Endothelial cell of umbilical vein (primary cell): ENCODE results near the gene GNB1. TPM values are rescaled to one million over a fixed set of nuclear protein-coding genes. Genes with fewer than 3 reads are reported as not detected.

Experiments
- BruUV-seq: library from RNA; stranded (reverse); fragments of 400-500 nt; replicated peaks from 2 replicates; lab custom pipeline; 2021; lab: Mats Ljungman, UMichigan
- CTCF ChIA-PET: fragments of 300-600, 350-600 bp; sonication (Branson Sonifier 250); formaldehyde crosslinking; loops from one replicate; lab custom pipeline; 2021; ENCODE audit warnings: antibody characterized with exemption, inconsistent platforms; lab: Charles Lee
- POLR2A ChIA-PET: fragments of 300-600, 350-600 bp; sonication (Branson Sonifier 250); formaldehyde crosslinking; loops from one replicate; lab custom pipeline; 2021; ENCODE audit warnings: antibody characterized with exemption, inconsistent platforms; lab: Charles Lee
- DNase-seq: peaks from one replicate; pipeline ENCODE4 v3.0.0-alpha.2; 2011; ENCODE audit warnings: low read depth, low spot score
- FAIRE-seq: peaks from 2 replicates; lab custom pipeline; 2011; peaks lifted over from hg19 to GRCh38; lab: Jason Lieb, UNC
- H2AFZ ChIP-seq: 2 replicates; pipeline ENCODE4 v1.6.0; 2012; ENCODE audit warnings: low read depth, low read length, control low read depth, inconsistent platforms
- H3K27ac ChIP-seq: 2 replicates; pipeline ENCODE4 v1.5.1; 2011; ENCODE audit warnings: low read depth, mild to moderate bottlenecking, control low read depth, low read length, moderate library complexity; ENCODE audit not compliant: insufficient read depth
- H3K27me3 ChIP-seq, 2 experiments: 2 replicates each; pipeline versions ENCODE4 v1.6.0 to v1.6.1; 2011; ENCODE audit warnings: low read length in 2 of 2, mixed read lengths in 1 of 2; ENCODE audit not compliant: control insufficient read depth in 2 of 2, insufficient read depth in 2 of 2
- H3K36me3 ChIP-seq, 2 experiments: 2 replicates in 1 of 2; 3 replicates in 1 of 2; pipeline ENCODE4 v1.5.1; 2011; ENCODE audit warnings: low read length in 2 of 2, mild to moderate bottlenecking in 1 of 2, moderate library complexity in 1 of 2; ENCODE audit not compliant: control insufficient read depth in 2 of 2, insufficient read depth in 2 of 2; ENCODE audit errors: extremely low read depth in 1 of 2
- H3K4me1 ChIP-seq: 3 replicates; pipeline ENCODE4 v1.5.1; 2011; ENCODE audit warnings: mild to moderate bottlenecking, low read length; ENCODE audit not compliant: control insufficient read depth, insufficient read depth; ENCODE audit errors: extremely low read depth
- H3K4me2 ChIP-seq: 2 replicates; pipeline ENCODE4 v1.6.1; 2011; ENCODE audit warnings: low read length, control low read depth, mixed read lengths; ENCODE audit not compliant: insufficient read depth
- H3K4me3 ChIP-seq, 3 experiments: fragments of 200-600 bp in 1 of 3; sonication (generic), shearing (Covaris generic) in 1 of 3; replicated peaks in 1 of 3; 2 replicates each; pipeline ENCODE4 v1.5.1; 2011 to 2016; ENCODE audit warnings: control low read depth in 3 of 3, low read length in 3 of 3, mild to moderate bottlenecking in 2 of 3, inconsistent platforms in 1 of 3, low read depth in 1 of 3, moderate library complexity in 1 of 3; ENCODE audit not compliant: insufficient read depth in 1 of 3
- H3K79me2 ChIP-seq: 2 replicates; pipeline ENCODE4 v1.6.0; 2012; ENCODE audit warnings: low read length, inconsistent platforms; ENCODE audit not compliant: control insufficient read depth, insufficient read depth
- H3K9ac ChIP-seq: replicated peaks from 2 replicates; pipeline ENCODE3; 2011; ENCODE audit warnings: low read length, control low read depth; ENCODE audit not compliant: insufficient read depth; ENCODE audit errors: extremely low read depth
- H3K9me1 ChIP-seq: replicated peaks from 3 replicates; pipeline ENCODE4 v1.6.0; 2011; ENCODE audit warnings: mild to moderate bottlenecking, low read length; ENCODE audit not compliant: control insufficient read depth, insufficient read depth; ENCODE audit errors: extremely low read depth
- H3K9me3 ChIP-seq: replicated peaks from 2 replicates; pipeline ENCODE4 v1.5.1; 2012; ENCODE audit warnings: low read length, inconsistent platforms; ENCODE audit not compliant: control insufficient read depth, insufficient read depth
- H4K20me1 ChIP-seq: replicated peaks from 2 replicates; pipeline ENCODE3; 2011; ENCODE audit warnings: mild to moderate bottlenecking, low read length; ENCODE audit not compliant: control insufficient read depth, insufficient read depth; ENCODE audit errors: extremely low read depth
- EZH2 ChIP-seq: IDR thresholded peaks from 2 replicates; pipeline ENCODE4 v1.6.1; 2012; ENCODE audit warnings: borderline replicate concordance, low read depth, mild to moderate bottlenecking, moderate library complexity, low read length, inconsistent platforms; ENCODE audit not compliant: severe bottlenecking
- FOS ChIP-seq: IDR thresholded peaks from 2 replicates; pipeline ENCODE4 v1.6.1; 2011; ENCODE audit warnings: mild to moderate bottlenecking, low read length, moderate library complexity, borderline replicate concordance; ENCODE audit not compliant: insufficient read depth
- POLR2A ChIP-seq: IDR thresholded peaks from 2 replicates; pipeline ENCODE4 v1.6.1; 2012; ENCODE audit warnings: low read depth, mild to moderate bottlenecking, control low read depth, low read length
- POLR2AphosphoS5 ChIP-seq: IDR thresholded peaks from 2 replicates; pipeline ENCODE4 v1.6.1; 2012; ENCODE audit warnings: low read depth, mild to moderate bottlenecking, control low read depth, low read length, moderate library complexity; ENCODE audit not compliant: insufficient read depth
- dilution Hi-C: fragments of 300-500 bp; cut with MboI; formaldehyde crosslinking; loops from one replicate; pipeline ENCODE4 v1.15.0; 2019; ENCODE audit warnings: low sequenced_read_pairs; ENCODE audit not compliant: extremely low pct_ligation_motif_present
- intact Hi-C: fragments of 100-400 bp; cut with micrococcal nuclease; formaldehyde crosslinking; loops from one replicate; pipeline ENCODE4 v1.10.0; 2022
- polyA plus RNA-seq, 4 experiments: library from polyadenylated mRNA; depleted of rRNA in 3 of 4; stranded (reverse) in 3 of 4; unstranded in 1 of 4; fragments of >200 nt; gene quantifications; 2 replicates each; pipeline versions ENCODE4 v1.2.1 to v1.2.3, GENCODE V29; 2011 to 2012; ENCODE audit warnings: missing spikeins in 1 of 4
- total RNA-seq: library from RNA; stranded (reverse); gene quantifications from 2 replicates; pipeline ENCODE4 v1.2.3, GENCODE V29; 2021
- TF ChIP-seq, protein P1 (sequence below): IDR thresholded peaks from 2 replicates; pipeline ENCODE4 v1.6.1; 2011; ENCODE audit not compliant: insufficient read depth, insufficient read length

The GNB1 gene
- total and polyA plus RNA-seq, 2 donors (not counting 3 experiments of a cell fraction or from before 2014, with no cell fraction given): 501 to 529 TPM

DNA sequence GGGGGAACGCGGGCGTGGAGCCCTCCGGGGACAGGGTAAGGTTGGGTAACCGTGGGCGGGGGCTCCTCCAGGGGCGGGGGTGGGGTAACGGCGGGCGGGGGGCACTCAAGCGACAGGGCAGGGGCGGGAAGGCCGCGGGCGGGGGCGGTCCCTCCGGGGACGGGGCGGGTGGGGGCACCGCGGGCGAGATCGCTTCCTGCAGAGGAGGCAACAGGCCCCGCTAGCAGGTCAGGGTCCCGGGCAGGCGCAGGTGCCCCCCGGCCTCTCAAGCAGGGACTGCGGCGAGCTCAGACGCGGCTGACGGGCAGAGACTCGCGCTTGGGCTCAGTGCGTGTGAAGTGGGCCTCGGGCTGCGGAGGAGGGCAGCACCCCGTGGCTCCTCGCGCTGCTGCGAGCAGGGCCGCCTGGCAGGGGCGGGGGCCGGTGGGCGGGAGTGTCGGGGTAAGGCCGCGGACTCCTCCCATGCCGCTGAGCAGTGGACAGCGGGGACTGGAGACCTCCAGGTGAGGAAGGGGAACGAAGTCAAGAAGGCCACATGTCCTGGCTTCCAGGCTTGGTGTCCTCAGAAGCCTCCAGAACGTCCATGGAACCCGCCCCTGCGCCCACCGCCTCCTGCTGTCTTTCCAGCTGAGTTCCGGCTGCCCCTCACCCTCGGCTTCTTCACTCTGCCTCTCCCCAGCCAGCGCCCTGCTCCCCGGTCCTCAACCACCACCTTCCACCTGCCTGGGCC, 627 bp upstream of the GNB1 start:
- dilution Hi-C loops: no loop called here
- H4K20me1 ChIP-seq: peaks cover 13% of the 10 kb centered on the region
- intact Hi-C loops: loop anchor here (1.0 kb wide), 2 partner anchors 15 to 33 kb away; no protein-coding TSS in a partner anchor
- peak; percentile 38 for FAIRE-seq
- peaks cover 39% of the 10 kb centered on the region for H3K79me2 ChIP-seq
- peak overlapping the region; percentile 31 for H3K4me2 ChIP-seq
- ChIA-PET POLR2A (no interaction called here), CTCF (interaction anchor here (1.6 kb wide), 2 partner anchors 14 to 17 kb away, joined by 7 to 12 read pairs; no protein-coding TSS in a partner anchor)
- no peaks in the 10 kb centered on the region for H3K27me3 ChIP-seq
- H3K36me3 ChIP-seq: no peaks in the 10 kb centered on the region
- TF ChIP-seq POLR2A (no peak), POLR2AphosphoS5 (peak; percentile 18), FOS (no peak), EZH2 (no peak)
- TF ChIP-seq, protein P1, sequence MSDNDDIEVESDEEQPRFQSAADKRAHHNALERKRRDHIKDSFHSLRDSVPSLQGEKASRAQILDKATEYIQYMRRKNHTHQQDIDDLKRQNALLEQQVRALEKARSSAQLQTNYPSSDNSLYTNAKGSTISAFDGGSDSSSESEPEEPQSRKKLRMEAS: no peak
- peak overlapping the region; percentile 21 to 79 (median 34) for H3K4me3 ChIP-seq
- H3K9me3 ChIP-seq: no peaks in the 10 kb centered on the region
- no peaks in the 10 kb centered on the region for H3K9me1 ChIP-seq
- H2AFZ ChIP-seq: peak overlapping the region; percentile 55
- peak; percentile 65 for DNase-seq
- peak overlapping the region; percentile 96 for H3K9ac ChIP-seq
- peaks cover 22% of the 10 kb centered on the region for H3K4me1 ChIP-seq
- BruUV-seq: no TSS peak
- H3K27ac ChIP-seq: peak overlapping the region; percentile 32
